GM10847 (cell line): ENCODE data around the gene TULP1.

ENCODE experiments used
- POLR2A ChIP-seq: IDR thresholded peaks from 2 replicates; pipeline ENCODE4 v1.6.1; 2011; ENCODE audit not compliant: insufficient read length; ENCODE audit errors: extremely low read depth

Gene TULP1

DNA sequence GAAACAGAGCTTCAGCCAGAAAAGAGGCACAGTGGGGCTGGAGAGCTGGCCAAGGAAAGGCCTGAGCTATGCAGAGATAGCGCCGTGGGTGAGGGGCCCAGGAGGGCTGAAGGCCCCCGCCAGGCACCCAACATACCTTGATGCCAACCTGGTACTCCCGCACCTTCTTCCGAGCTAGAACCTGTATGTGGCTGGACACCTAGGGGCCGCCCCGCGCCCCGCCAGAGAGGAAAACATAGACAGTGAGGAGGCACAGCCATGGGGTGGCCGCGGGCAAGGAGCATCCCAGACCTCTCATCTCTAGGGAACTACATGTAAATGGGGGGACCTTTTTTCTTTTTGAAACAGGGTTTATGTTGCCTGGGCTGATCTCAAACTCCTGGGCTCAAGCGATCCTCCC is 32.5 kb downstream of the TULP1 start:
- no peak for TF ChIP-seq POLR2A

DNA sequence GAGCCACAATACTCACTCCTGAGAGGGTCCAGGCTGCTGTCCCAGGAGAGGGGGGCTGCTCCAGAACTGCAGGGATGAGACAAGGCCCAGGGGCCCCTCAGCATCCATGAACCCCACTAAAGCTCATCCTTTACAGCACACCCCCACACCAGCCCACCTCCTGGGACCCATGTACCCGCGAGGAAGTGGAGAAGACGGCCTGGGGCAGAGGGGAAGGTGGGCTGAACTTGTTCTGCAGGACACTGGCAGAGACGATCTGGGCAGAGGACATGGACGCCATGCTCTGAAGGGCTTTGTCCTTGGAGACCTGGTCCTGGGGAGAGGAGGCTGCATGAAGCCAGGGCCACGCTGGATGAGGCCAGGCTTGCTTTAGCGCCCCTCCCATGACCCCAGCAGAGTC is 34.4 kb downstream of the TULP1 start:
- TF ChIP-seq POLR2A = no peak

DNA sequence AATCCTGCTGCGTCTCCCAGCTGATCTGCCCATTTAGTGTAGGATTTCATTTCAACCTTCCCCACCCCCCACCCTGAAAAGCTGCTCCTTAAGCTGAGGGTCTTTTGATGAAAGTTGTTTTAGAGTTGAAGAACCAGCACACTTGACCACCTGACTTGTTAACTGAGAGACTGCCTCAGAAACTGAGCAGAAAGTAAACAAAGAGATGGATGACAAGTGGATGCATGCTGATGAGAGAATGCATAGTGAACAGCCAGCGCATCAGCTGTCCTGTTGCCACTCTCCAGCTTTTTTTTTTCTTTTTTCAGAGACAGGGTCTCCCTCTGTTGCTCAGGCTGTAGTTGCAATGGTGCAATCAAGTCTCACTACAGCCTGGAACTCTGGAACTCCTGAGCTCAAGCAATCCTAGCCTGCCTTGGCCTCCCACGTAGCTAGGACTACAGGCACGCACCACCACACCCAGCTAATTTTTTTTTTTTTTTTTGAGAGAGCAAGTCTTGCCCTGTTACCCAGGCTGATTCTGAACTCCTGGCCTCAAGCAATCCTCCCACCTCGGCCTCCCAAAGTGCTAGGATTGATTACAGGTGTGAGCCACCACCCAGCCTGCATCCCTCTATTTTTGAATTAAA is 35.0 kb downstream of the TULP1 start:
- TF ChIP-seq POLR2A = no peak

DNA sequence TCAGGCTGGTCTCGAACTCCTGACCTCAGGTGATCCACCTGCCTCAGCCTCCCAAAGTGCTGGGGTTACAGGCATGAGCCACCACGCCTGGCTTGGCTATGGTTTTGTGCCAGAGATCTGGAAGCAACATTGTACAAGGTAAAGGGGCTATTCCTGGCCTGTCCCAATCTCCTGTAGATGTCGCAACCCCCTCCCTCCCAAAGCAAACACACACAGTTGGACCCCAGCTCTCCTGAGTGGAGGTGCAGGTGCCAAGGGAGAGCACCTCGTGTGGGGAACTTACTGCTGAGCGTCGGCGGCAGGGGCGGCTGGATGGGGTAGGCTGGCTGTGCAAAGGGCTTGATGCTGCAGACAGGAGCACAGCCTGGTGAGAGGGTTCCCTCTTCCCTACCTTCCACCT is 35.7 kb downstream of the TULP1 start:
- no peak for TF ChIP-seq POLR2A

DNA sequence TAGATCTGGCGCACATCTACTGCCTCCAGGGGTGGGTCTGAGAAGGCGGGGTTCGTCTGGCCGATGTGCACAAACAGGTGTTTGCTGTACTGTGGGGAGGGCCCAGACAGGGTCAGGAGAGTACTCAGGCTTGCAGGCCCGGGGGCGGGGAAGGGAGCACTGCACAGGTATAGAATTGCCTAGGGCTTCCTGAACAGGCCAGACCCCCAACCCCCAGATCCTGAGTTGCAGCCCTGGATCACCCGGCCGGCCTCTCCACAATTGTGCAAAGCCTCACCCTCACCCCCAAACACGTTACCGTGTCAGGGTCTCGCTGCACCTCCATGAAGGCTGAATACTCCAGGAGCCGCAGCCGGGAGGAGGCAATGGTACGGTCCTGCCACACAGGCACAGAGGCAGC is 36.7 kb downstream of the TULP1 start:
- no peak for TF ChIP-seq POLR2A

DNA sequence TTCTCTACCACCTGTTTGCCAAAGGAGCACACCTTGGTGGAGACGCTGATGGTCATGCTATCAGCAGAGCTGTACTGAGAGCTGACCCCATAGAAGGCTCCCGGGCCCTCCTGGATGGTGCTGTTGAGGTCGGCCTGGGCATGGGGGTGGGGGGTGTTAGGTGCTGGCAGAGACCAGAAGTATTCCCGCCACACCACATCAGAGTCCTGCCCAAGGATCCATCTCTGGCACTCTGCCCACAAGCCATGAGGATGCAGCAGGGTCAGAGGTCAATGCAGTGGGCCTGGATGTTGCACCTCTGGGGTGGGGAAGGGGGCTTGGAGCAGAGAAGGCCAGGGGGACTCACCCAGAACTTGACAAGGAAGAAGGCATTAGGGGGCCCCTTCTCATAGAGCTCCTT is 37.1 kb downstream of the TULP1 start:
- TF ChIP-seq POLR2A = no peak

DNA sequence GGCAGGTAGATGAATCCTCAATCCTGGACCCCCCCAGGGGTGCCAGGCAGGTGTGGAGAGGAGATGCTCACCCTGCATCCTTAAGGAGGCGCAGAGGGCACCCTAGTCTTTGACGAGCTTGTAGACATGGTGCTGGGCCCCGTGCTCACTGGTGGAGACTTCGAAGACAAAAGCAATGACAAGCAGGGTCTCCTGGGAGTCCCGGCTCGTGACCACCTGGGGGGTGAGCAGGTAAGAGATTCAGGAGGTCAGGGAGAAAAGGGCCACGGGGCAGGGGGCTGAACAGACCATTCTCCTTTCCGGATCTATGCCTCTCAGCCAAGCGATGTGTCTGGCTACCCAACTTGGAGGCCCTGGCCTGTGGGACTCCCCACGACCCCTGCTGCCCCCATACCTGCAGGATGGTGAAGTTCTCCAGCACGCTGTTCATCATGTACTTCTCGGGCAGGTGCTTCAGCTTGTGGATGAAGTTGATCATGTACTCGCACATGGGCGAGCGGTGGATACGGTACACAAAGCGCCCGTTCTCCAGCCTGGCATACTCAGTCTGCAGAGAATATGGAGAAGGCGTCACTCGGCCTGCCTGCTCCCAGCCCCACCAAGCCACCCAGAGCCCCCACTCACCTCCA is 37.6 kb downstream of the TULP1 start:
- TF ChIP-seq POLR2A = no peak

DNA sequence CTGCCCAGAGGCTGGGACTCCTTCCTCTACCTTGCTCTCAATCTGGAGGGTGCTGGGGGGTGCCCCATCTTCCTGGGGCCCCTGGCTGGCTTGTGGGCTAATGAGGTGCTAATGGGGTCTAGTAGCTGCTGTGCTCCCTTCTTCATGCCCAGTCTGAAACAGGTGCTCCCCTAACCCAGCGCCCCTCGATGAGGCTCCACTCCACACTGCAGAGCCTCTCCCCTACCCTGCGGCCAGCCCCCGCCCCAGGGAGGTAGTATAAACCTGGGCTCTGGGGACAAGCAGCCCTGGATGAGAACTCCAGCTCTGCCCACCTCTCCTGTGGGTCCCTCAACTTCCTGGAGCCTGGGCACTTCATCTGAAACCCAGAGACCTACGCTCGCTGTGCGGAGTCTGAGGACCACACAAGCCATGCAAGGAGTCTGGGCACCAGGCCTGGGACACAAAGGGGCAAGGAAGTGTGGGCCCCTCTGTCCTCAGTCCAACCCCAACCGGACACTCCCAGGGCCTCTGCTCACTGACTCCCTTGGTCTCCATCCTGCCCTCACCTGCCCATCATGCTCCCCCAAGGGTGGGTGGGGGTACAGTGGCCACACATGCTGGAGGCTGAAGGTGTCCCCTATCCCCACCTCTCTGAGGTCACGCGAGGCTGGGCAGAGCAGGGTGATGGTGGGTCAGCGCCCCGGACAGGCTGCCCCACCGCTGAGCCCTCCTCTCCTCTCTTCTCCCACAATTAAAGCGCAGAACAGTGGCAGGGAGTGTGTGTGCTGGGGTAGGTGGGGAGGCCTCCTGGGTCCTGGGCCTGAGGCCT is 38.4 kb downstream of the TULP1 start:
- no peak for TF ChIP-seq POLR2A

DNA sequence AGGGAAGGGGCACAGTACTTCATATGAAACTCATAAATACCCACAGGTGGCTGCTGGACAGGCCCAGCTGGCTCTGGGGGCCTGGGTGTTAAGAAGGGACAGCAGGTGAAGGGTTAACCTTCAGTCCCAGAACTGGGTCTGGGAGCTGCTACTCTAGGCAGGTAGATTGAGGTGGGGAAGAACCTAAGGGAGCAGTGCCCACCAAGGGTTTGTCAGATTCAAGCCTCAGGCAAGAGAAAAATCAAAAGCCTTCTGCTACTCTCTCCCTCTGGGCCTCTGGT is 38.9 kb downstream of the TULP1 start:
- no peak for TF ChIP-seq POLR2A

DNA sequence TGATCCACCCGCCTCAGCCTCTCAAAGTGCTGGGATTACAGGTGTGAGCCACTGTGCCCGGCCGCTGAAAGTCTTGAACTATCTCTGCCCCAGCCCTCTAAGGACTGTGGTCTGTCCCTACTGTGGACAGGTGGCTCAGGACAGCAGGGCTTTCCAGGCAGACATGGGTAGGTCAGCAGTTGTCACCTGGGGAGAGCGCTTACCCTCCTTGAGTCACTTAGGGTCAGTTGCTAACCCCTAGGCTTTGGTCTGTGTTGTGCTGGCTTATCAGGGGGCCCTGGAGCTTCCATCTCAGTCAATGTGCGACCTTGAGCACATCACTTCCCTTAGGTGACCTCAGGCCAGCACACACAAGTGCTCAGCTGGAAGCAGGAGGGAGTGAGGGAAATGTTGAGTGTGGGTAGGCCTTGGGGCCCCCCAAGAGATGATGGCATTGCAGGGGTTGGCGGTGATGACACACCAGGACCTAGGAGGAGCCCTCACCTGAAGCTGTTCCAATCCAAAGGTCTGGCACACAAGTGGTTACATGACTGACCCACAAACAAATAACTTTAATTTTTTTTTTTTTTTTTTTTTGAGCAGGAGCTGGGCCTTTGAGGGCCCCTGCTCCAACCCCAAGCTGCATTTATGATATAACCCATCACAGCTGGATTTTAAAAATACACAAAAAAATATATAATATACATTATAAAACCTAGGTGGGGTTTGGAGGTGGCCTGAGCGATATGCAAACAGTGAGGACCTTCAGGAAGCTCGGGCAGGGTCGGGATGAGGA is 39.4 kb downstream of the TULP1 start:
- no peak for TF ChIP-seq POLR2A

DNA sequence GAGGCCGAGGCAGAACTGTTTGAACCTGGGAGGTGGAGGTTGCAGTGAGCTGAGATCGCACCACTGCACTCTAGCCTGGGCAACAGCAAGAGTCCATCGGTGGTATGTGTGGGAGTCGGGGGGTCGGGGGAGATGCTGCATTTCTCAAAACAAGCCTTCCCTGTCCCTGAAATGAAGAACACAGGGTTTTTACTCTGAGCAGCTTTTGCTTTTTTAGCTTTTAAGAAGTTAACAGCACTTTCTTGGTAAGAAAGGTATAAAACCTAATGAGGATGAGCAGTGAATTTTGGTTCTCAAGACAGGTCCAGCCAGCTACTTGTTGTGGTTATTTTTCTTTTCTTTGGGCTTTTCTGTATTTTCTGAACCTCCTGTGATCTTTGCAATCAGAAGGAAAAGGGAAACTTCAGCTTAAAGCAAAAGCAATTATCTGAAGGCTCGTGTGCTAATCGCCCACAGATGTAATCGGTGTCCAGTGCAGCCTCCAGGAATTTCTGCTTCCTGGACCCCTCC is 40.8 kb downstream of the TULP1 start:
- no peak for TF ChIP-seq POLR2A

DNA sequence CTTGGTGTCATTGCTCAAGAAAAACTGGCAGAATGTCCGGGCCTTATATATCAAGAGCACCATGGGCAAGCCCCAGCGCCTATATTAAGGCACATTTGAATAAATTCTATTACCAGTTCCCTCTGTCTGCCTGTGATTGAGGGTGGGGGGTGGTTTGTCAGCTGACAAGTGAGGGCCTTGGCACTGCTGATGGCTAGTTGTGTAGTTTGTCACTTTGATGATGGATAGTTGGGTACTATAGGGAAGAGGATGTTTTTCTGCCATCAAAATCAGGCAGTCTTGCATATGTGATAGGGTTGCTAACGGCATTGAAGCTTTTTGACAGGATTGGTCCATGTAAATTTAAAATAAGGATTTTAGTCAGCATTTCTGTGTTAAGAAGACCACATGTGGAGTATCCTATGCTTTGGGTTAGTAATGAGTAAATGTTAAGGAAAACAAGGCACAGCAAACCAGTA is 42.0 kb downstream of the TULP1 start:
- TF ChIP-seq POLR2A = no peak

DNA sequence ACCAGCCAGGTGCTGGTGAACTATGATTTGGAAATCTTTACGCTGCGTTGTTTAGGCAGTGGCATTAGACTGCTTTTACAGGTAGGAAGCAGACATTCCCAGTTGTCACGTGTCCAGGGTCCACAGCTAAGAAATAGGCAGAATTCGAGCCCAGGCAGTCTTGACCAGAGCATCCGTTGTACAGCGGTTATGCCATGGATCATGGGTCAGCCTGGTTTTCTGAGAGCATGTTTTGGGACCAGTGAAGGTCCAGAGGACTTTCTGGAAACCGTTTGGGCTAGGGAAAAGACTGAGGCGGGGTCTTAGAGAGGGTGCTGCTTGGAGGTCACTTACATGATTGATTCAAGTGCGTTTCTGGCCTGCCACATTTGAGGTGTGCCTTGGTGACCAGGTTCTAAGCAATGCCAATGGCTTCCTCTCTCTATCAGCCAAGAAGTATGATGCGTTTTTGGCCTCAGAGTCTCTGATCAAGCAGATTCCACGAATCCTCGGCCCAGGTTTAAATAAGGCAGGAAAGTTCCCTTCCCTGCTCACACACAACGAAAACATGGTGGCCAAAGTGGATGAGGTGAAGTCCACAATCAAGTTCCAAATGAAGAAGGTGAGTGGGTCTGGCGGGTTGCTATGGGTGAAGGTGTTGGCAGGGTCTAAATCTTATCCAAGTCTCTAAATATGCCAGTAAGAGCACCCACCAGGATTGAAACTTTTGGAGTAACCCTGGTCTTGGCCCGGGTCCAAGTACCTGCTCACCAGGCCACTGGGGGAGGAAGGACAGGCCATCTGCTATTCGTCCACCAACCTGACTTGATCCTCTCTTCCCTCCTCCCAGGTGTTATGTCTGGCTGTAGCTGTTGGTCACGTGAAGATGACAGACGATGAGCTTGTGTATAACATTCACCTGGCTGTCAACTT is 42.7 kb downstream of the TULP1 start:
- TF ChIP-seq POLR2A = no peak

DNA sequence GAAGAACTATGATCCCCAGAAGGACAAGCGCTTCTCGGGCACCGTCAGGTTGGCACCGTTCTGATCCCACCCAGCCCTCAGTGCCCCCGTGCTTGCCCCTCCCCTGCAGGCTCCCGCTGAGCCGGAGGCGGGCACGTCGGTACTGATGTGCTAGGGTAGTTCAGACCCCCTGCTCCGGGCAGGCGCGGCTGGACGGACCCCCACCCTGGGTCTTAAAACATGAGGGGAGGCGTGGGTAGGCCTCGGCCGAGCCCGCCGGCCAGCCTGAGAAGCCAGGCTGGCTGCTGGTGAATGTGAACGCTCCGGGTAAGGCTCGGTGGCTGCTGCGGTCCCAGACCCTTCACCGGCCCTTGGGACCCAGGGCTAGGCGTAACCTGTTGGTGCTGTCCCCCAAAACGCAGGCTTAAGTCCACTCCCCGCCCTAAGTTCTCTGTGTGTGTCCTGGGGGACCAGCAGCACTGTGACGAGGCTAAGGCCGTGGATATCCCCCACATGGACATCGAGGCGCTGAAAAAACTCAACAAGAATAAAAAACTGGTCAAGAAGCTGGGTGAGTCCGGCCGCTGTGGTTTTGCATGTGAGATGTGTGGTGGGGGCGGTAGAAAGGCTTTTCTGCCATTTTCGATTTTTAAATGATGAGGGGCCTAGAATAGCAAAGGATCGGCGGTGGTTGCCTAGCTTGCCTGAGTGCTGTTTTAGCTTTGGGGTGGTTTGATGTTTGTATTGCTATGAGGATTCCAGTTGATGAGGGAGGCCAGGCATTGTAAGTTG is 43.5 kb downstream of the TULP1 start:
- no peak for TF ChIP-seq POLR2A
